ENCODE results near the gene SMIM22. TPM values are rescaled to one million over a fixed set of nuclear protein-coding genes. Genes with fewer than 3 reads are reported as not detected.
"Not testable (repeated sequence)": the region's sequence is repeated elsewhere in the genome, so short reads cannot be mapped to it uniquely, and the experiment has no call there.

The SMIM22 gene
- total RNA-seq, 2 experiments from 2014 or later, result not detected

DNA sequence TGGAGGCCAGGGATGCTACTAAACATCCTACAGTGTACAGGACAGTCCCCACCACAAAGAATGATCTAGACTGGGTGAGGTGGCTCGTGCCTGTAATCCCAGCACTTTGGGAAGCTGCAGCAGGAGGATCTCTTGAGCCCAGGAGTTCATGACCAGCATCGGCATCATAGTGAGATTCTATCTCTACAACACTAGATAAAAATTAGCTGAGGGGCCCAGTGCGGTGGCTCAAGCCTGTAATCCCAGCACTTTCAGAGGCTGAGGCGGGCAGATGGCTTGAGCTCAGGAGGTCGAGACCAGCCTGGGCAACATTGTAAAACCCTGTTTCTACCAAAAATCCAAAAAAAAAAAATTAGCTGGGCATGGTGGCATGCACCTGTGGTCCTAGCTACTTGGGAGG, 22.8 kb upstream of the SMIM22 start:
- Mint-ChIP-seq H3K36me3 (ENCODE audit: low read depth) (no peaks in the 10 kb centered on the region), H3K4me1 (peaks cover 9% of the 10 kb centered on the region), H3K27me3 (no peaks in the 10 kb centered on the region), H3K9me3 (ENCODE audit: low read depth) (no peaks in the 10 kb centered on the region), H3K4me3 (no peak overlapping the region), H3K27ac (no peak overlapping the region)
- DNase-seq (no peak), ATAC-seq (no peak)
- intact Hi-C loops (cut with DNase I, micrococcal nuclease), result no loop called here
- CTCF ChIA-PET, result interaction anchor here (0.6 kb wide), 1 partner anchor 72 kb away, joined by 5 read pairs; no protein-coding TSS in a partner anchor
- POLR2A ChIA-PET, result no interaction called here

DNA sequence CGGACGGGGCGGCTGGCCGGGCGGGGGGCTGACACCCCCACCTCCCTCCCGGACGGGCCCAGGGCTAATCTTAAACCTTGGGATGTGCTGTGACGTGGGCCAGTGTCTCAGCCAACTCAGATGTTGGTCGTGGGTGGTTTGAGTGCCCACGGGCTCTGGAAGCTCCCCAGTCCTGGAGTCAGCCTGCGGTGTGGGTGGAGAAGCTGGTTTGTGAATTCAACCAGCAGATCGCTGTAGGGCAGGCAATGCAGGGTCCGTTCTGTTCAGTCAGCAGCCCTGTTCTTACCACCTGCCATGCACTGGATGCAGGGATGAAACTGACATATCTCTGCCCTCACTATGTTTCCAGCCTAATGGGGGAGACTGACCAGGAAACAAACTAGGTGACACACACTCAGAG, 20.2 kb upstream of the SMIM22 start:
- DNase-seq (no peak), ATAC-seq (no peak)
- intact Hi-C loops (cut with DNase I, micrococcal nuclease), result no loop called here
- no peaks in the 10 kb centered on the region for H3K9me3 Mint-ChIP-seq (ENCODE audit: low read depth)
- H3K27me3 Mint-ChIP-seq, result no peaks in the 10 kb centered on the region
- no peaks in the 10 kb centered on the region for H3K36me3 Mint-ChIP-seq (ENCODE audit: low read depth)
- CTCF ChIA-PET, result no interaction called here
- POLR2A ChIA-PET, result no interaction called here
- no peaks in the 10 kb centered on the region for H3K4me1 Mint-ChIP-seq
- H3K27ac Mint-ChIP-seq, result no peak overlapping the region
- H3K4me3 Mint-ChIP-seq, result no peak overlapping the region

DNA sequence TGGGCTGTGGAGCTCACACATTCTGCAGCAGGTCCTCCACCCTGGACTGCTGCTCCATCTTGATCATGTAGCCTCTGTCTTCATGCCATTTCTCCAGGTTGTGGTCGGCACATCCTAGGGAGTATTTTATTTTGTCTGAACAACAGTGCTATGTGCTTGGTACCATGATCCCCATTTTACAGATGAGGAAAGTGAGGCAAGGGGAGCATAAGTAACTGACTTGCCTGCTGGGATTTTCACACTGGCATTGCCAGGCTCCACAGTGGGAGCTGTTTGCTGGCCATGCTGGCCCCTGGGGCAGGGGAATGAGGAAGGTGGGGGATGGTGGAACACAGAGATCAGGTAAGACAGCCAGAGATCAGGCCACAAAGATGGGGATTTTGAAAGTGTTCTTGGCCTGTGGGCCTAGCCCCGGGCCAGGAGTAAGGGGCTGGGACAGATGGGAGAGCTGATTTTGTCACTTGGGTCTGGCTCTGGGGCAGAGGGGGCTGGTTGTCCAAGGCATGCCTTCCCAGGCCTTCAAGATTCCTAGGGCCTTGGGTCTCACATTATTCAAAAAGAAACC, 18.9 kb upstream of the SMIM22 start:
- Mint-ChIP-seq H3K4me3 (no peak overlapping the region), H3K36me3 (ENCODE audit: low read depth) (no peaks in the 10 kb centered on the region), H3K27ac (no peak overlapping the region), H3K27me3 (no peaks in the 10 kb centered on the region), H3K9me3 (ENCODE audit: low read depth) (no peaks in the 10 kb centered on the region), H3K4me1 (no peaks in the 10 kb centered on the region)
- intact Hi-C loops (cut with DNase I, micrococcal nuclease), result no loop called here
- ChIA-PET POLR2A (no interaction called here), CTCF (interaction anchor here (0.6 to 0.8 kb wide), 2 partner anchors 16 to 410 kb away, joined by 3 read pairs; no protein-coding TSS in a partner anchor)
- DNase-seq, result no peak
- no peak for ATAC-seq

DNA sequence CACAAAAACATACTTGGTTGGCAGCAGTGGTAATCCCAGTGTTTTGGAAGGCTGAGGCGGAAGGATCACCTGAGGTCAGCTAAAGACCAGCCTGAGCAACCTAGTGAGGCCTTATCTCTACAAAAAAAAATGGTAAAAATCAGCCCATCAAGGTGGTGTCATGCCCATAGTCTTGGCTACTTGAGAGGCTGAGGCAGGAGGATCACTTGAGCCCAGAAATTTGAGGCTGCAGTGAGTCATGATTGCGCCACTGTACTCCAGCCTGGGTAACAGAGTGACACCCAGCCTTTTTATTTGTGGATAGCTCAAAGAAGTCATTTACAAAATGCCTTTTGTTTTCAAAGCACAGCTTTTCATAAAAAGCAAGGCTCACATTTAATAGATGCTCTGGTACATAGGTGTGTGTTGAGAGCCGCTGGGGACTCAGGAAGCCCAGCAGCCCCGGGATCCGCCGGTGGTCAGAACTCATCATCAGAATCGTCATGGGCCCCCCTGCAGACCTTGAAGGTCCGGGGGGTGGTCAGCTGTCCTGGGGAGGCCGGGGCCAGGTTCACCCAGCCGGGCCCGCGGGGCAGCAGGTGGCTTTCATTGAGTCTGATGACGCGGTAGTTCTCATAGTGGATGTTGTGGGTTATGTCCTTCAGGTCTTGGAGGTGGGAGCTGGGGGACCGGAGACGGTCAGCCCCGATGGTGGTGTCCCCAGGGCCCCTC, 17.7 kb upstream of the SMIM22 start:
- DNase-seq, result no peak
- Mint-ChIP-seq H3K4me3 (no peak overlapping the region), H3K9me3 (ENCODE audit: low read depth) (no peaks in the 10 kb centered on the region), H3K27me3 (no peaks in the 10 kb centered on the region), H3K27ac (no peak overlapping the region), H3K36me3 (ENCODE audit: low read depth) (no peaks in the 10 kb centered on the region), H3K4me1 (no peaks in the 10 kb centered on the region)
- POLR2A ChIA-PET, result no interaction called here
- intact Hi-C loops (cut with DNase I, micrococcal nuclease), result no loop called here
- CTCF ChIA-PET, result no interaction called here
- no peak for ATAC-seq

DNA sequence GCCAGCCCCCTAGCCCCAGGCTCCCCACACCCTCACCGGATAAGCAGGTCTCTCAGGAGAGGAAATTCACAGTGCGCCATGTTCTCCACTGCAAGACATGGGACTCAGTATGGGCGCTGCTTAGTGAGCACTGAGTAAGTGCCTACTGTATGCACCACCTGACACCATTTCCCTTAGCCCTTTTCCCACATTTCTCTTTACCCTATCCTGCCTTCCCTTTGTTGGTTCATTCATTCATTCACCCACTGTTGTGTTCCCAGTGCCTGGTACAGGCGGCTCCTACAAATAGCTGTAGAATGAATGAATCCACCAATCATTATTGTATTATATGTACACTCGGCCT, 17.1 kb upstream of the SMIM22 start:
- no peak for DNase-seq
- intact Hi-C loops (cut with DNase I, micrococcal nuclease), result no loop called here
- Mint-ChIP-seq H3K36me3 (ENCODE audit: low read depth) (no peaks in the 10 kb centered on the region), H3K27ac (no peak overlapping the region), H3K9me3 (ENCODE audit: low read depth) (no peaks in the 10 kb centered on the region), H3K27me3 (no peaks in the 10 kb centered on the region), H3K4me3 (no peak overlapping the region), H3K4me1 (no peaks in the 10 kb centered on the region)
- ChIA-PET POLR2A (no interaction called here), CTCF (no interaction called here)
- no peak for ATAC-seq

DNA sequence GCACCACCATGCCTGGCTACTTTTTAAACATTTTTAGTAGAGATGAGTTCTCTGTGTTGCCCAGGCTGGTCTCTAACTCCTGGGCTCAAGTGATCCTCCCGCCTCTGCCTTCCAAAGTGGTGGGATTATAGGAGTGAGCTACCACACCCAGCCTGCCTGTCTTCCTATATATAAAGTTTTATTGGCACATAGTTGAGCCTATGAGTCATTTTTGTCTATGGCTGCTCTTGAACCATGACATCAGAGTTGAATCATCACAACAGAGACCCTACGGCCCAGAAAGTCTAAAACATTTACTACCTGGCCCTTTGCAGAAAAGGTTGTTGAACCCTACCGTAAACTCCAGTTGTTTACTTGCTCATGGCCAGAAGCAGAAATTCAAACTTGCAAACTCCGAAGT, 14.9 kb upstream of the SMIM22 start:
- Mint-ChIP-seq H3K4me1 (no peaks in the 10 kb centered on the region), H3K36me3 (ENCODE audit: low read depth) (no peaks in the 10 kb centered on the region), H3K4me3 (no peak overlapping the region), H3K9me3 (ENCODE audit: low read depth) (no peaks in the 10 kb centered on the region), H3K27me3 (no peaks in the 10 kb centered on the region), H3K27ac (no peak overlapping the region)
- ATAC-seq (no peak), DNase-seq (no peak)
- ChIA-PET CTCF (no interaction called here), POLR2A (no interaction called here)
- intact Hi-C loops (cut with DNase I, micrococcal nuclease), result no loop called here

DNA sequence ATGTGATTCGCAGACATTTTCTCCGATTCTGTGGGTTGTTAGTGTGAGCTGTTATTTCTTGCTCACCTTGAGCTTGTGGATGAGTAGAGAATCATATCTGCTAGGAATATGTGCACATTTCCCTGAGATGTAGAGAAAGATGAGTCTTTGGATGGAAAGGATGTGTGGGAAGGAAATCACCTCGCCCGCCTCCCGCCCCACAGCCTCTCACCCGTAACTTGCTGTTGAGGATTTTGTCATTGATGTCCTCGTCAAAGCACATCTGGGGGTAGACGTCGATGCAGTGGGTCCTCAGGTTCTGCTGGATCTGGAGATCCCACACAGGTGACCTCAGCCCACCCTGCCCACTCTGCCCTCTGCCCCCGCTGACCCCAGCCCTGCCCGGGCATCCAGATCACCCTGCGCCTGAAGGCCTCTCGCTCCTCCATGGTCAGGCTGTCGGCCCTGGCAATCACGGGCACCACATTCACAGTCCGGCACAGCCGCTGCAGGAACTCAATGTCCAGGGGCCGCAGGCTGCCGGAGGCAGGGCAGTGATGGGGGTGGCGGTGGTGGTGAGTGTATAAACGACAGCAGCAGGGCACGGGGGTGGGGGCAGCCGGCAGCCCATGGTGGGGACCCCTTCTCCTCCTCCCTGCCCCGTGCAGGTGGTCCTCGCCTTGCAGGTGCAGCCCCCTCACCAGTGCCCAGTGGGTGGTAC, 11.8 kb upstream of the SMIM22 start:
- no peaks in the 10 kb centered on the region for H3K27me3 Mint-ChIP-seq

DNA sequence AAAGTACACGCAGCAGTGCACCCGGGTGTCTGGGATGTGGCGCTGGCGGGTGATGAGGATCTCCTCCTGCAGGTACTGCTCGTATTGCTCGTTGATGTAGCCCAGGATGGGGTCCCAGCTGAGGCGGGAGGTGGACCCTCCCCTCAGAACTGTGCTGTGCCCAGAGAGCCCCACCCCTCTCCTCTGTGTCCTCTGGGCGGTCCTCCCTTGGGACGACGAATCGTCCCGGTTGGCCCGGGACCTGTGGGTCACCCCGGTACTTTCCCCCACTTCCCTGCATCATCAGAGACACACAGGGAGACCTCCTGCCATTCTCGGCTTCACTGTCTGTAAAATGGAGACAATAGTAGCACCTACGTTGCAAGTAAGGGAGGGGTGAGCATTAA, 11.2 kb upstream of the SMIM22 start:
- Mint-ChIP-seq H3K27ac (no peak overlapping the region), H3K4me3 (no peak overlapping the region), H3K9me3 (ENCODE audit: low read depth) (no peaks in the 10 kb centered on the region), H3K27me3 (no peaks in the 10 kb centered on the region), H3K36me3 (ENCODE audit: low read depth) (no peaks in the 10 kb centered on the region), H3K4me1 (no peaks in the 10 kb centered on the region)
- intact Hi-C loops (cut with DNase I, micrococcal nuclease), result no loop called here
- no peak for ATAC-seq
- no peak for DNase-seq
- ChIA-PET POLR2A (no interaction called here), CTCF (no interaction called here)

More for the DNA sequence above, 11.8 kb upstream of the SMIM22 start:
- intact Hi-C loops (cut with DNase I, micrococcal nuclease), result no loop called here
- CTCF ChIA-PET, result no interaction called here
- POLR2A ChIA-PET, result no interaction called here
- no peak overlapping the region for H3K27ac Mint-ChIP-seq
- ATAC-seq (no peak), DNase-seq (no peak)
- no peaks in the 10 kb centered on the region for H3K9me3 Mint-ChIP-seq (ENCODE audit: low read depth)
- H3K4me1 Mint-ChIP-seq, result no peaks in the 10 kb centered on the region
- no peak overlapping the region for H3K4me3 Mint-ChIP-seq
- no peaks in the 10 kb centered on the region for H3K36me3 Mint-ChIP-seq (ENCODE audit: low read depth)

DNA sequence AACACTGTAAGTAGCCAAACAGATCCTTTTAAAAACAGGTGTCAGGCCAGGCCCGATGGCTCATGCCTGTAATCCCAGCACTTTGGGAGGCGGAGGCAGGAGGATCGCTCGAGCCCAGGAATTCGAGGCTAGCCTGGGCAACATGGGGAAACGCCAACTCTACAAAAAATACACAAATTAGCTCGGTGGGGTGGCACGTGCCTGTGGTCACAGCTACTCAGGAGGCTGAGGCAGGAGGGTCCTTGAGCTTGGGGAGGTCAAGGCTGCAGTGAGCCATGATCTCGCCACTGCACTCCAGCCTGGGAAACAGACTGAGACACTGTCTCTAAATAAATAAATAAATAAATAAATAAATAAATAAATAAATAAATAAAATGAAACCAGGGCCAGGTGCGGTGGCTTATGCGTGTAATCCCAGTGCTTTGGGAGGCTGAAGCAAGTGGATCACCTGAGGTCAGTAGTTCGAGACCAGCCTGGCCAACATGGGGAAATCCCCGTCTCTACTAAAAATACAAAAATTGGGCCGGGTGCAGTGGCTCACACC, 10.7 kb upstream of the SMIM22 start:
- H3K4me3 Mint-ChIP-seq, CTCF ChIA-PET: not testable (repeated sequence)

DNA sequence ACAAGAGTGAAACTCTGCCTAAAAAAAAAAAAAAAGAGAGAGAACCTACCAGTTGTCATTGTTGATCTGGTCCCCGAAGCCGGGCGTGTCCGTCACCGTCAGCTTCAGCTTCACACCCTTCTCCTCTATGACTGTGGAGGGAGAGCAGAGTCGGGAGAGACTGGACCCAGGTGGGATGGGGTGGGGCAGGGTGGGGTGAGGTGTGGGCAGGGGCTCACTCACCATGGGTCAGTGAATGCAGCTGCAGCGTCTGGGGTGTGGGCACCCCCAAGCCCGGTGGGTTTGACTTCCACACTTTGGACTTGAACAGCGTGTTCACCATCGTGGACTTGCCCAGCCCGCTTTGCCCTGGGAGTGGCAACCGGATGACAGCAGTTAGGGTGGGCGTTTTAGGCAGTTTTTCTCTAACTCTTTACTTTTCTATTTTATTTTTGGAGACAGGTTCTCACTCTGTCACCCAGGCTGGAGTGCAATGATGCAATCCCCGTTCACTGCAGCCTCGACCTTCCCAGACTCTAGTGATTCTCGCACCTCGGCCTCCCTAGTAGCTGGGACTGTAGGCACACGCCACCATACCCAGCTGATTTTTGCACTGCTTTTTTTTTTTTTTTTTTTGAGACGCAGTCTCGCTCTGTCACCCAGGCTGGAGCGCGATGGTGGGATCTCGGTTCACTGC, 9.3 kb upstream of the SMIM22 start:
- POLR2A ChIA-PET, result no interaction called here

More for the DNA sequence above, 10.7 kb upstream of the SMIM22 start:
- H3K4me1 Mint-ChIP-seq; POLR2A ChIA-PET; ATAC-seq; DNase-seq; H3K9me3 Mint-ChIP-seq (ENCODE audit: low read depth); H3K27me3 Mint-ChIP-seq; H3K27ac Mint-ChIP-seq; H3K36me3 Mint-ChIP-seq (ENCODE audit: low read depth); intact Hi-C loops (cut with DNase I, micrococcal nuclease): not testable (repeated sequence)

DNA sequence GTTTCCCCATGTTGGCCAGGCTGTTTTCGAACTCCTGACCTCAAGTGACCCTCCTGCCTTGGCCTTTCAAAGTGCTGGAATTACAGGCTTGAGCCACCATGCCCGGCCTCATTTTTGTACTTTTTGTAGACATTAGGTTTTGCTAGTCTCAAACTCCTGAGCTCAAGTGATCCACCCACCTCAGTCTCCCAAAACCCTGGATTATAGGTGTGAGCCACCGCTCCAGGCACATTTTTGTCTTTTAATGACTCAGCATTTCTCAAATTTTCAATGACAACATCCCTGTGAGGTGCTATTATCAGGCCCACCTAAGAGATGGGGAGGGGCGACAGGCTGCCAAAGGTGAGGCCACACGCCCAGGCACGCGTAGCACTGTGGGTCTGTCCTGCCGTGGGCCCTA, 8.1 kb upstream of the SMIM22 start:
- no peak overlapping the region for H3K27ac Mint-ChIP-seq
- DNase-seq (no peak), ATAC-seq (no peak)
- no peak overlapping the region for H3K4me3 Mint-ChIP-seq
- H3K4me1 Mint-ChIP-seq, result no peaks in the 10 kb centered on the region
- no peaks in the 10 kb centered on the region for H3K9me3 Mint-ChIP-seq (ENCODE audit: low read depth)
- no peaks in the 10 kb centered on the region for H3K36me3 Mint-ChIP-seq (ENCODE audit: low read depth)
- H3K27me3 Mint-ChIP-seq, result peaks cover 2% of the 10 kb centered on the region
- POLR2A ChIA-PET, result no interaction called here
- intact Hi-C loops (cut with DNase I, micrococcal nuclease), result no loop called here
- CTCF ChIA-PET, result interaction anchor here (0.7 kb wide), 1 partner anchor 413 kb away, joined by 3 read pairs; no protein-coding TSS in a partner anchor

More for the DNA sequence above, 9.3 kb upstream of the SMIM22 start:
- DNase-seq (no peak), ATAC-seq (no peak)
- Mint-ChIP-seq H3K4me3 (no peak overlapping the region), H3K4me1 (no peaks in the 10 kb centered on the region), H3K36me3 (ENCODE audit: low read depth) (no peaks in the 10 kb centered on the region), H3K27me3 (no peaks in the 10 kb centered on the region), H3K27ac (no peak overlapping the region), H3K9me3 (ENCODE audit: low read depth) (no peaks in the 10 kb centered on the region)
- CTCF ChIA-PET, result interaction anchor here (1.2 kb wide), 1 partner anchor 14 kb away, joined by 3 read pairs; no protein-coding TSS in a partner anchor
- intact Hi-C loops (cut with DNase I, micrococcal nuclease), result no loop called here
